Tibial nerve (tissue), 4 donors: ENCODE data around the gene ADCY6. TPM values are rescaled to one million over a fixed set of nuclear protein-coding genes. Genes with fewer than 3 reads are reported as not detected.
"Not testable (repeated sequence)": the region's sequence is repeated elsewhere in the genome, so short reads cannot be mapped to it uniquely, and the experiment has no call there.

Source experiments
- DNase-seq, 2 donors: peaks; one replicate each; pipeline ENCODE4 v3.0.0-alpha.2; 2019; ENCODE audit warnings: low spot score in 2 of 2
- H3K27ac ChIP-seq, 4 donors: fragments of 200-600 bp; sonication (generic) in 3 of 4; one replicate each; pipeline ENCODE4 v1.5.1; 2017 to 2019; ENCODE audit warnings: mild to moderate bottlenecking in 1 of 4
- H3K27me3 ChIP-seq, 2 donors: fragments of 200-600 bp; sonication (generic) in 1 of 2; one replicate each; pipeline versions ENCODE4 v1.5.1 to v1.6.0; 2017 to 2019
- H3K36me3 ChIP-seq, 3 donors: fragments of 200-600 bp; sonication (generic); one replicate each; pipeline ENCODE4 v1.5.1; 2018 to 2019
- H3K4me1 ChIP-seq, 4 donors: fragments of 200-600 bp; sonication (generic) in 3 of 4; one replicate each; pipeline ENCODE4 v1.5.1; 2017 to 2019
- H3K4me3 ChIP-seq, 4 donors: fragments of 200-600 bp; sonication (generic) in 3 of 4; one replicate each; pipeline ENCODE4 v1.5.1; 2017 to 2019; ENCODE audit warnings: mild to moderate bottlenecking in 1 of 4, moderate library complexity in 1 of 4
- H3K9me3 ChIP-seq, 4 donors: fragments of 200-600 bp; sonication (generic) in 3 of 4; one replicate each; pipeline ENCODE4 v1.5.1; 2017 to 2019
- EP300 ChIP-seq, 2 donors: sonication (generic); formaldehyde crosslinking; IDR thresholded peaks; one replicate each; pipeline ENCODE4 v1.6.1; 2017; ENCODE audit warnings: antibody characterized with exemption in 2 of 2, mild to moderate bottlenecking in 1 of 2
- POLR2A ChIP-seq, 2 donors: fragments of 450-650 bp; IDR thresholded peaks; one replicate each; pipeline ENCODE4 v1.6.1; 2017; ENCODE audit warnings: antibody characterized with exemption in 2 of 2, mild to moderate bottlenecking in 2 of 2, moderate library complexity in 2 of 2
- WGBS, 2 donors: methylation state at CpG; one replicate each; pipeline ENCODE4 v1.1.5; 2018; 5-methylcytosine and 5-hydroxymethylcytosine counted together
- total RNA-seq, 4 donors: library from RNA; depleted of rRNA; stranded (reverse); fragments of >200 nt; gene quantifications; one replicate each; pipeline ENCODE4 v1.1.0, GENCODE V29; 2016
- TF ChIP-seq, protein P1 (sequence below), 5 experiments: fragments of 200-600 bp in 3 of 5; fragments of 450-650 bp in 2 of 5; sonication (generic) in 3 of 5; IDR thresholded peaks; one replicate each; pipeline ENCODE4 v1.5.1; 2016 to 2019; ENCODE audit warnings: antibody characterized with exemption in 5 of 5, mild to moderate bottlenecking in 3 of 5, moderate library complexity in 2 of 5

ADCY6 gene
- total RNA-seq, 4 donors from 2014 or later: 53.3 to 74.7 (median 57.1) TPM

DNA sequence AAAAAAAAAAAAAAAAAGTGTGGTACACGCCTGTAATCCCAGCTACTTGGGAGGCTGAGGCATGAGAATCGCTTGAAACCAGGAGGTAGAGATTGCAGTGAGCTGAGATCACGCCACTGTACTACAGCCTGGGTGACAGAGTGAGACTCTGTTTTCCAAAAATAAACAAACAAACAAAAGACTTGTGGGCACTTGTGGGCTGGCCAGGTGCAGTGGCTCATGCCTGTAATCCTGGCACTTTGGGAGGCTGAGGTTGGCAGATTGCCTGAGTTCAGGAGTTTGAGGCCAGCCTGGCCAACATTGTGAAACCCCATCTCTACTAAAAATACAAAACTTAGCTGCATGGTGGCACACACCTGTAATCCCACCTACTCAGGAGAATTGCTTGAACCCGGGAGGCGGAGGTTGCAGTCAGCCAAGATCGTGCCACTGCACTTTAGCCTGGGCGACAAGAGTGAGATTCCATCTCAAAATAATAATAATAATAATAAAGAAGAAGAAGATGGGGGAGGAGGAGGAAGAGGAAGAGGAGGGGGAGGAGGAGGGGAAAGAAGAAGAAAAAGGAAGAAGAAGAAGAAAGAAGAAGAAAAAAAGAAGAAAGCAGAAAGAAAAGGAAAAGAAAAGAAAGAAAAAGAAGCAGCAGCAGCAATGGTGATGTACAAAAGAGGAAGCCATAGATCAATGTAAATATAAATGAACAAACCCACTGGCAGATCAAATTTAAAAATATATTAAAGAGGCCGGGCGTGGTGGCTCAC, 44.5 kb downstream of the ADCY6 start:
- TF ChIP-seq, protein P1, sequence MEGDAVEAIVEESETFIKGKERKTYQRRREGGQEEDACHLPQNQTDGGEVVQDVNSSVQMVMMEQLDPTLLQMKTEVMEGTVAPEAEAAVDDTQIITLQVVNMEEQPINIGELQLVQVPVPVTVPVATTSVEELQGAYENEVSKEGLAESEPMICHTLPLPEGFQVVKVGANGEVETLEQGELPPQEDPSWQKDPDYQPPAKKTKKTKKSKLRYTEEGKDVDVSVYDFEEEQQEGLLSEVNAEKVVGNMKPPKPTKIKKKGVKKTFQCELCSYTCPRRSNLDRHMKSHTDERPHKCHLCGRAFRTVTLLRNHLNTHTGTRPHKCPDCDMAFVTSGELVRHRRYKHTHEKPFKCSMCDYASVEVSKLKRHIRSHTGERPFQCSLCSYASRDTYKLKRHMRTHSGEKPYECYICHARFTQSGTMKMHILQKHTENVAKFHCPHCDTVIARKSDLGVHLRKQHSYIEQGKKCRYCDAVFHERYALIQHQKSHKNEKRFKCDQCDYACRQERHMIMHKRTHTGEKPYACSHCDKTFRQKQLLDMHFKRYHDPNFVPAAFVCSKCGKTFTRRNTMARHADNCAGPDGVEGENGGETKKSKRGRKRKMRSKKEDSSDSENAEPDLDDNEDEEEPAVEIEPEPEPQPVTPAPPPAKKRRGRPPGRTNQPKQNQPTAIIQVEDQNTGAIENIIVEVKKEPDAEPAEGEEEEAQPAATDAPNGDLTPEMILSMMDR (IDR thresholded peaks at IDR 0.05): no peak
- TF ChIP-seq POLR2A (IDR thresholded peaks at IDR 0.05) (no peak), EP300 (IDR thresholded peaks at IDR 0.05) (no peak)

DNA sequence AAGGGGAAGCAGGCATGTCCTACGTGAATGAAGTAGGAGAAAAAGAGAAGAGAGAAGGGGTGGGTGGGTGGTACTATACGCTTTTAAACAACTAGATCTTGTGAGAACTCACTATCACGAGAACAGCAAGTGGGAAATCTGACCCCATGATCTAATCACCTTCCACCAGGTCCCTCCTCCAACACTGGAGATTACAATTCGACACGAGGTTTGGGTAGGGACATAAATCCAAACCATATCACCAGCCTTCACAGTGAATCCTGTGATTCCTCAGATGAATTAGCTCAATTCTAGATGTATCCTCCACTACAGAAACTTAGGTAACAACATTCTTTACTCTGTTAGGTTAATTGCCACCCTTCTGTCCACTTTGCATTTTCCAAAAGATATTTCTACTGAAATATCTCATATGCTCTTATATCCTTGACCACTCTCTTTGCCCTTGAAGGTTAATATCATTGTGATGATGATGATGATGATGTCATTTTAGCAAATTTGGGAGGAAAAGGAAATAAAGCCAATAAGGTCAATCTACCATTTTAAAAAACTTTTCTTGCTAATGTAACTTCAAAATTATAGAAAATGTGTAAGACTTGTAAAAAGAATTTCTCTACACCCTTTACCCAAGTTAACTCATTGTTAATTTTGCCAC, 49.1 kb downstream of the ADCY6 start:
- Histone ChIP-seq H3K36me3 (no peaks in the 10 kb centered on the region), H3K4me3 (no peak overlapping the region), H3K4me1 (no peaks in the 10 kb centered on the region), H3K27ac (no peak overlapping the region), H3K9me3 (no peaks in the 10 kb centered on the region), H3K27me3 (peaks cover 0 to 18% of the 10 kb centered on the region in 2 donors)
- TF ChIP-seq, protein P1 (IDR thresholded peaks at IDR 0.05): no peak
- no peak for TF ChIP-seq POLR2A (IDR thresholded peaks at IDR 0.05)
- DNase-seq: no peak
- WGBS, 2 donors: 43 to 47% methylated on average over 5 of the region's 5 CpGs

More for the DNA sequence above, 44.5 kb downstream of the ADCY6 start:
- no peak overlapping the region for H3K4me3 ChIP-seq
- no peaks in the 10 kb centered on the region for H3K4me1 ChIP-seq
- H3K27ac ChIP-seq: no peak overlapping the region
- WGBS, 2 donors: 71 to 78% methylated on average over 9 of the region's 9 CpGs
- H3K36me3 ChIP-seq: no peaks in the 10 kb centered on the region
- H3K9me3 ChIP-seq: no peaks in the 10 kb centered on the region
- H3K27me3 ChIP-seq: peaks cover 0 to 18% of the 10 kb centered on the region in 2 donors
- DNase-seq: no peak

DNA sequence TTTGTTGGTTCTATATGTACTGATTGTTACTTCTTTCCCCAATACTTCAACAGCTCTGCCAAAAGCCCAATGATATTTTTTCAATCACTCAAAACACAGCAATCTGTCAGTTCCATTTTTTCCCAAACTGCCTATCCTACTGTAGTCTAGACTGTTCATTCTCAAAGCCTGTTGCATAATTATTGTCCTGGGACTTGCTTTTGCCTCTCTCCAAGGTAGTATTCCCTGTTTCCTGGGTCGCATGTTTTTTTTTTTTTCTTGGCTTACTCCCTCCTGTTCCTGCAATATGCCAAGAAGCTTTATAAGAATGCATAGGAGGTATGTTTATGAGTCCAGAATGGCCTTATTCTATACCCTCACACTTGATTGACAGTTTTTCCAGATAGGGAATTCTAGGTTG, 52.4 kb downstream of the ADCY6 start:
- H3K4me1 ChIP-seq: no peaks in the 10 kb centered on the region
- H3K36me3 ChIP-seq: no peaks in the 10 kb centered on the region
- H3K27ac ChIP-seq: no peak overlapping the region
- H3K9me3 ChIP-seq: no peaks in the 10 kb centered on the region
- WGBS, 2 donors: 48 to 56% methylated on average over 1 of the region's 1 CpG
- no peak for TF ChIP-seq POLR2A (IDR thresholded peaks at IDR 0.05)
- TF ChIP-seq, protein P1 (IDR thresholded peaks at IDR 0.05): no peak
- TF ChIP-seq EP300 (IDR thresholded peaks at IDR 0.05): no peak
- DNase-seq: no peak
- peaks cover 0 to 13% of the 10 kb centered on the region in 2 donors for H3K27me3 ChIP-seq
- no peak overlapping the region for H3K4me3 ChIP-seq

DNA sequence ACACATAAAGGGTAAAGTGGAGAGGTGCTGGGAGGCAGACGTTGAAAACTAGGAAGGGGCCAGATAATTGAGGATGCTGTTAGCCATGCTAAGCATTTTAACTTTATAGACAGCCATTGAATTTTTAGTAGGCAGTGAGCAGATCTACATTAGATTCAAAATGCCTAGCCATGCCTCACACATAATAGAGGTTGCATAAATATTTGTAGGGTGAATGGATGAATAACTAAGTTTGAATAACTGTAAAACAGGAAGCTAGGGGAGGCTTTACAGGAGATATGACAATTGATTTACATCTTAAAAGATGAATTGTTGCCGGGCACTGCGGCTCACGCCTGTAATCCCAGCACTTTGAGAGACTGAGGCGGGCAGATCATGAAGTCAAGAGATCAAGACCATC, 60.1 kb downstream of the ADCY6 start:
- Histone ChIP-seq H3K36me3 (no peaks in the 10 kb centered on the region), H3K4me1 (no peaks in the 10 kb centered on the region), H3K9me3 (no peaks in the 10 kb centered on the region), H3K27ac (no peak overlapping the region), H3K27me3 (no peaks in the 10 kb centered on the region), H3K4me3 (no peak overlapping the region)
- WGBS, 2 donors: 77 to 82% methylated on average over 5 of the region's 5 CpGs
- no peak for TF ChIP-seq POLR2A (IDR thresholded peaks at IDR 0.05)
- TF ChIP-seq EP300 (IDR thresholded peaks at IDR 0.05): no peak
- TF ChIP-seq, protein P1 (IDR thresholded peaks at IDR 0.05): no peak
- no peak for DNase-seq

DNA sequence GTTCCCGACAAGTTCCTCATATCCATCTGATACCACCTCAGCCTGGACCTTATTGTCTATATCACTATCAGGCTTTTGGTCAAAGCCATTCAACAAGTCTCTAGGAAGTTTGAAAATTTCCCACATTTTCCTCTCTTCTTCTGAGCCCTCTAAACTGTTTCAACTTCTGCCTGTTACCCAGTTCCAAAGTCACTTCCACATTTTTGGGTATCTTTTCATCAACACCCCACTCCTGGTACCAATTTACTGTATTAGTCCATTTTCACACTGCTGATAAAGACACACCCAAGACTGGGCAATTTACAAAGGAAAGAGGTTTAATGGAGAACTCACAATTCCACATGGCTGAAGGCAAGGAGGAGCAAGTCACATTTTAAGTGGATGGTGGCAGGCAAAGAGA, 68.2 kb downstream of the ADCY6 start:
- H3K27me3 ChIP-seq: not testable (repeated sequence)

DNA sequence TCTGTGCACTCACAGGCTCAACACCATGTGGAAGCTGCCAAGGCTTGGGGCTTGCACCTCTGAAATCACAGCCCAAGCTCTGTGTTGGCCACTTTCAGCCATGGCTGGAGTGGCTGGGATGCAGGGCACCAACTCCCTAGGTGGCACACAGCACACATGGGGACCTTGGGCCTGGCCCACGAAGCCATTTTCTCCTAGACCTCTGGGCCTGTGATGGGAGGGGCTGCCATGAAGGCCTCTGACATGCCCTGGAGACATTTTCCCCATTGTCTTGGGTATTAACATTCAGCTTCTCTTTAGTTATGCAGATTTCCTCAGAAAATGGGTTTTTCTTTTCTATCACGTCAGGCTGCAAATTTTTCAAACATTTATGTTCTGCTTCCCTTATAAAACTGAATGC, 68.7 kb downstream of the ADCY6 start:
- not testable (repeated sequence) for H3K27me3 ChIP-seq, H3K27ac ChIP-seq, H3K4me3 ChIP-seq, DNase-seq, H3K36me3 ChIP-seq
- 81% methylated on average over 2 of the region's 2 CpGs for WGBS, 2 donors
- H3K4me1 ChIP-seq: peaks cover 0 to 16% (median 9%) of the 10 kb centered on the region in 4 donors
- H3K9me3 ChIP-seq: peaks cover 0 to 21% (median 0%) of the 10 kb centered on the region in 4 donors

More for the DNA sequence above, 68.2 kb downstream of the ADCY6 start:
- Histone ChIP-seq H3K9me3 (peaks cover 0 to 21% (median 0%) of the 10 kb centered on the region in 4 donors), H3K4me1 (peaks cover 0 to 11% (median 4%) of the 10 kb centered on the region in 4 donors)
- not testable (repeated sequence) for H3K36me3 ChIP-seq, H3K27ac ChIP-seq, H3K4me3 ChIP-seq, DNase-seq
- WGBS, 2 donors: 89 to 93% methylated on average over 1 of the region's 1 CpG

DNA sequence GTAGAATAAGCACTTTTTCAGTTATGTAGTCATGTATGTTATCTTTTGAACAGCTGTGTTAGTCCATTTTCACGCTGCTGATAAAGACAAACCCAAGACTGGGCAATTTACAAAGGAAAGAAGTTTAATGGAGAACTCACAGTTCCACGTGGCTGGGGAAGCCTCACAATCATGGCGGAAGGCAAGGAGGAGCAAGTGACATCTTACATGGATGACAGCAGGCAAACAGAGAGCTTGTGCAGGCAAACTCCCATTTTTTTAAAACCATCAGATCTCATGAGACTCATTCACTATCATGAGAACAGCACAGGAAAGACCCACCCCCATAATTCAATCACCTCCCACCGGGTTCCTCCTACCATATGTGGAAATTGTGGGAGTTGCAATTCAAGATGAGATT, 69.9 kb downstream of the ADCY6 start:
- not testable (repeated sequence) for H3K36me3 ChIP-seq, DNase-seq, H3K4me3 ChIP-seq, H3K27me3 ChIP-seq, H3K27ac ChIP-seq
- H3K9me3 ChIP-seq: peaks cover 0 to 21% (median 0%) of the 10 kb centered on the region in 4 donors
- H3K4me1 ChIP-seq: peaks cover 0 to 28% (median 20%) of the 10 kb centered on the region in 4 donors
- 81 to 89% methylated on average over 4 of the region's 4 CpGs for WGBS, 2 donors
